OCI-LY7 (cell line): Measurements from ENCODE around the gene FRRS1. TPM values are rescaled to one million over a fixed set of nuclear protein-coding genes. Genes with fewer than 3 reads are reported as not detected.

Experiments
- BruUV-seq: library from RNA; stranded (reverse); fragments of 400-500 nt; replicated peaks from 2 replicates; lab custom pipeline; 2021; lab: Mats Ljungman, UMichigan
- CTCF ChIA-PET: fragments of 300-600 bp; sonication (Branson Sonifier 250); formaldehyde crosslinking; loops from one replicate; lab custom pipeline; 2022; ENCODE audit warnings: antibody characterized with exemption; ENCODE audit not compliant: unreplicated experiment; lab: Charles Lee
- POLR2A ChIA-PET: fragments of 300-600 bp; sonication (Branson Sonifier 250); formaldehyde crosslinking; loops from one replicate; lab custom pipeline; 2022; ENCODE audit warnings: antibody characterized with exemption; lab: Charles Lee
- DNase-seq: peaks from one replicate; pipeline ENCODE4 v3.0.0-alpha.2; 2015; ENCODE audit warnings: low spot score
- H2AFZ ChIP-seq: fragments of 200-600 bp; sonication (generic), shearing (Covaris generic); 2 replicates; pipeline ENCODE4 v1.6.1; 2014; ENCODE audit warnings: mild to moderate bottlenecking, antibody characterized with exemption, low read length, moderate library complexity
- H3K27ac ChIP-seq: fragments of 200-600 bp; sonication (generic); 2 replicates; pipeline ENCODE4 v1.5.1; 2014; ENCODE audit warnings: mixed run types, low read depth, mild to moderate bottlenecking, moderate library complexity, low read length, inconsistent platforms; ENCODE audit not compliant: poor library complexity, severe bottlenecking
- H3K36me3 ChIP-seq: fragments of 200-600 bp; sonication (generic); 2 replicates; pipeline ENCODE4 v1.6.1; 2014; ENCODE audit warnings: mild to moderate bottlenecking, antibody characterized with exemption, low read length, moderate library complexity, mixed read lengths; ENCODE audit not compliant: insufficient read depth
- H3K4me1 ChIP-seq: fragments of 200-600 bp; sonication (generic); 2 replicates; pipeline ENCODE4 v1.5.1; 2014; ENCODE audit warnings: mild to moderate bottlenecking, low read length; ENCODE audit not compliant: insufficient read depth, poor library complexity, severe bottlenecking
- H3K4me2 ChIP-seq: fragments of 200-600 bp; sonication (generic); 2 replicates; pipeline ENCODE4 v1.6.1; 2014; ENCODE audit warnings: mild to moderate bottlenecking, low read length
- H3K4me3 ChIP-seq: fragments of 200-600 bp; sonication (generic); 2 replicates; pipeline ENCODE4 v1.5.1; 2014; ENCODE audit warnings: mild to moderate bottlenecking, low read depth, low read length; ENCODE audit not compliant: poor library complexity, severe bottlenecking
- H3K79me2 ChIP-seq: fragments of 200-600 bp; sonication (generic); 2 replicates; pipeline ENCODE4 v1.6.1; 2016; ENCODE audit warnings: low read depth, mild to moderate bottlenecking, low read length, moderate library complexity, mixed read lengths; ENCODE audit not compliant: insufficient read depth
- H3K9me2 ChIP-seq: fragments of 200-600 bp; sonication (generic); 2 replicates; pipeline ENCODE4 v1.6.1; 2016; ENCODE audit warnings: mild to moderate bottlenecking, low read length, mixed read lengths; ENCODE audit not compliant: insufficient read depth
- H3K9me3 ChIP-seq: fragments of 200-600 bp; sonication (generic); 2 replicates; pipeline ENCODE4 v1.6.1; 2014; ENCODE audit warnings: mild to moderate bottlenecking, mixed run types, low read length, mixed read lengths
- H4K20me1 ChIP-seq: fragments of 200-600 bp; sonication (generic); 2 replicates; pipeline ENCODE4 v1.6.1; 2014; ENCODE audit warnings: mild to moderate bottlenecking, antibody characterized with exemption, low read length, moderate library complexity, mixed read lengths; ENCODE audit not compliant: insufficient read depth
- CTCF ChIP-seq: fragments of 200-600 bp; sonication (generic); conservative IDR thresholded peaks from 2 replicates; pipeline ENCODE4 v1.5.1; 2014; ENCODE audit warnings: mild to moderate bottlenecking, antibody characterized with exemption, low read length, moderate library complexity, mixed read lengths
- EZH2phosphoT487 ChIP-seq: fragments of 200-600 bp; sonication (generic); IDR thresholded peaks from 2 replicates; pipeline ENCODE4 v1.6.1; 2018; ENCODE audit warnings: low read depth, borderline replicate concordance, mild to moderate bottlenecking, mixed run types, antibody characterized with exemption, low read length, moderate library complexity, mixed read lengths
- intact Hi-C: fragments of 100-400 bp; cut with micrococcal nuclease; formaldehyde crosslinking; loops from one replicate; pipeline ENCODE4 v1.10.0; 2022; ENCODE audit not compliant: unreplicated experiment
- total RNA-seq, 2 experiments: library from RNA; depleted of rRNA in 1 of 2; stranded (reverse); fragments of >200 nt in 1 of 2; shearing (Covaris generic) in 1 of 2; gene quantifications; 2 replicates each; pipeline ENCODE4 v1.2.3, GENCODE V29; 2014 to 2022

FRRS1 gene
- total RNA-seq, 2 experiments from 2014 or later, result 4.5 to 6.5 TPM

- Histone ChIP-seq H3K9me2 (no peaks in the 10 kb centered on the region), H2AFZ (no peak overlapping the region), H3K36me3 (peaks cover 15% of the 10 kb centered on the region; the same call in 1 of the 2 replicates), H3K79me2 (no peaks in the 10 kb centered on the region), H3K4me1 (no peaks in the 10 kb centered on the region), H3K9me3 (no peaks in the 10 kb centered on the region), H3K27ac (no peak overlapping the region), H3K4me3 (no peak overlapping the region), H4K20me1 (no peaks in the 10 kb centered on the region), H3K4me2 (no peak overlapping the region)
- BruUV-seq, result no TSS peak
- POLR2A ChIA-PET, result no interaction called here
- no peak for TF ChIP-seq EZH2phosphoT487
- no peak for TF ChIP-seq CTCF
- intact Hi-C loops, result no loop called here
- CTCF ChIA-PET, result no interaction called here
- DNase-seq, result no peak
Measured at GRCh38 chr1:99710994-99711393, 55.4 kb downstream of the FRRS1 start.

- peak; percentile 100 for TF ChIP-seq CTCF
- TF ChIP-seq EZH2phosphoT487, result no peak
- intact Hi-C loops, result loop anchor here (1.0 to 10.0 kb wide), 2 partner anchors 213 to 527 kb away; no protein-coding TSS in a partner anchor
- no peaks in the 10 kb centered on the region for H4K20me1 ChIP-seq
- no peak overlapping the region for H2AFZ ChIP-seq
- peak; percentile 67 for DNase-seq
- H3K4me1 ChIP-seq, result no peaks in the 10 kb centered on the region
- H3K27ac ChIP-seq, result no peak overlapping the region
- no peaks in the 10 kb centered on the region for H3K9me3 ChIP-seq
- BruUV-seq, result no TSS peak
- ChIA-PET POLR2A (interaction anchor here (0.6 kb wide), 1 partner anchor 17 kb away, joined by 3 read pairs; no protein-coding TSS in a partner anchor), CTCF (no interaction called here)
- H3K4me2 ChIP-seq, result no peak overlapping the region
- no peaks in the 10 kb centered on the region for H3K79me2 ChIP-seq
- peaks cover 10% of the 10 kb centered on the region; the same call in 1 of the 2 replicates for H3K36me3 ChIP-seq
- H3K4me3 ChIP-seq, result no peak overlapping the region
- H3K9me2 ChIP-seq, result no peaks in the 10 kb centered on the region
Measured at GRCh38 chr1:99707535-99708142, 58.8 kb downstream of the FRRS1 start.

GRCh38 chr1:99705385-99705784 is 61.0 kb downstream of the FRRS1 start:
- Histone ChIP-seq H3K36me3 (peaks cover 10% of the 10 kb centered on the region; the same call in 1 of the 2 replicates), H3K4me2 (no peak overlapping the region), H3K79me2 (no peaks in the 10 kb centered on the region), H3K4me1 (no peaks in the 10 kb centered on the region), H3K4me3 (no peak overlapping the region), H3K27ac (no peak overlapping the region), H3K9me3 (no peaks in the 10 kb centered on the region), H3K9me2 (no peaks in the 10 kb centered on the region), H2AFZ (no peak overlapping the region), H4K20me1 (no peaks in the 10 kb centered on the region)
- POLR2A ChIA-PET, result no interaction called here
- CTCF ChIA-PET, result no interaction called here
- no peak for DNase-seq
- TF ChIP-seq EZH2phosphoT487 (no peak), CTCF (no peak)
- intact Hi-C loops, result loop anchor here (10.0 kb wide), 1 partner anchor 211 kb away; no protein-coding TSS in a partner anchor
- BruUV-seq, result no TSS peak
